ENCODE results near the gene MEAK7.

MEAK7 gene

GRCh38 chr16:84547546-84548061 lies 43.1 kb upstream of the MEAK7 start:
- H3K4me3 ChIP-seq (ENCODE audit: low read length) = no peak overlapping the region
- no peak for TF ChIP-seq CTCF (conservative IDR thresholded peaks at IDR 0.05; ENCODE audit: low read length)
- no peak for DNase-seq (ENCODE audit: low read depth)

- TF ChIP-seq CTCF (conservative IDR thresholded peaks at IDR 0.05; ENCODE audit: low read length) = no peak
- DNase-seq (ENCODE audit: low read depth) = no peak
- H3K4me3 ChIP-seq (ENCODE audit: low read length) = no peak overlapping the region
Measured at GRCh38 chr16:84546669-84547545, 42.4 kb upstream of the MEAK7 start.

GRCh38 chr16:84545114-84545737 lies 40.8 kb upstream of the MEAK7 start:
- no peak for TF ChIP-seq CTCF (conservative IDR thresholded peaks at IDR 0.05; ENCODE audit: low read length)
- no peak for DNase-seq (ENCODE audit: low read depth)
- no peak overlapping the region for H3K4me3 ChIP-seq (ENCODE audit: low read length)

- no peak for DNase-seq (ENCODE audit: low read depth)
- no peak overlapping the region for H3K4me3 ChIP-seq (ENCODE audit: low read length)
- TF ChIP-seq CTCF (conservative IDR thresholded peaks at IDR 0.05; ENCODE audit: low read length) = no peak
Measured at GRCh38 chr16:84544031-84544773, 39.7 kb upstream of the MEAK7 start.

- TF ChIP-seq CTCF (conservative IDR thresholded peaks at IDR 0.05; ENCODE audit: low read length) = no peak
- H3K4me3 ChIP-seq (ENCODE audit: low read length) = no peak overlapping the region
- no peak for DNase-seq (ENCODE audit: low read depth)
Measured at GRCh38 chr16:84543253-84543652, 38.8 kb upstream of the MEAK7 start.

- DNase-seq (ENCODE audit: low read depth) = no peak
- no peak for TF ChIP-seq CTCF (conservative IDR thresholded peaks at IDR 0.05; ENCODE audit: low read length)
- H3K4me3 ChIP-seq (ENCODE audit: low read length) = no peak overlapping the region
Measured at GRCh38 chr16:84541999-84542817, 37.7 kb upstream of the MEAK7 start.

All from AG10803 (cell line).